ENCODE data around the gene LYPD8.

The LYPD8 gene

DNA sequence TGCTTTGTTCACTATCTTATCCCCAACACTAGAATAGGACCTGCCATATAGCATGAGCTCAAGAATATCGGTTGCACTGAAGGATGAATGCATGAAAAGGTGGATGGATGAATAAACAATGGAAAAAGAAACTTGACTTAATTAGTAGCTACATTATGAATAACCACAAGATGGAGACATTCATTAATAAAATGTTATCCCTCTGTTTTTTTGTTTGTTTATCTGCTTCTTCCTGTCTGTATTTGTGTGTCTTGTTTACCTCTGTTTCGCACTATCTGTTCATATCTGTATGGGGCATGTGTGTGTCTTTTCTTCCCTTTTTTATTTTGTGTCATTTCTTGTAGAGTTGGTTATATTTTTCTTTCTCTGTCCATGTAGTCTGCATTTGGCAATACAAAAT, 51.9 kb downstream of the LYPD8 start:
- DNase-seq (ENCODE audit: low read depth, low spot score): no peak
- H3K27ac ChIP-seq (ENCODE audit: low read length): no peak overlapping the region
- H3K9me3 ChIP-seq (ENCODE audit: control insufficient read depth, insufficient read depth, low read length): peaks cover 11% of the 10 kb centered on the region
- no peaks in the 10 kb centered on the region for H3K36me3 ChIP-seq (ENCODE audit: control insufficient read depth, insufficient read depth, low read length)
- H3K4me3 ChIP-seq (ENCODE audit: low read length): no peak overlapping the region
- no peaks in the 10 kb centered on the region for H3K27me3 ChIP-seq (ENCODE audit: control insufficient read depth, insufficient read depth, low read length)
- no CpG with 5 or more reads among the region's 2 CpGs for WGBS (ENCODE audit: insufficient coverage, insufficient read length)
- no peaks in the 10 kb centered on the region for H3K4me1 ChIP-seq (ENCODE audit: control insufficient read depth, insufficient read depth, low read length)

DNA sequence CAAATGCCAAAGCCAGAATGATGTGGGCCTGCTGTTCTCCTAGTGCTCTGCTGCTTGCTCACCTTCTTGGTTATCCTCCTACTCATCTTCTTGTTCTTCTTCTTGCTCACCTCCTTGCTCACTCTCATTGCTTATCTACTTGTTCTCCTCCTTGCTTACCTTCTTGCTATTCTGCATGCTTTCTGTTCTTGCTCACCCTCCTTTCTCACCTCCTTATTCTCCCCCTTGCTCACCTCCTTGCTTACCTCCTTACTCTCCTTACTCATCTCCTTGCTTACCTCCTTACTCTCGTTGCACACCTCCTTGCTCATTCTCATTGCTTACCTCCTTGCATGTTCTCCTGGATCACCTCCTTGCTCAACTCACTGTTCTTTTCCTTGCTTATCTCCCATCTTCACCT, 52.8 kb downstream of the LYPD8 start, which contains the start of gene OR14I1:
TSS of gene OR14I1 (minus strand) at position 53 of the 400 bp plus-strand sequence.
- peaks cover 11% of the 10 kb centered on the region for H3K9me3 ChIP-seq (ENCODE audit: control insufficient read depth, insufficient read depth, low read length)

DNA sequence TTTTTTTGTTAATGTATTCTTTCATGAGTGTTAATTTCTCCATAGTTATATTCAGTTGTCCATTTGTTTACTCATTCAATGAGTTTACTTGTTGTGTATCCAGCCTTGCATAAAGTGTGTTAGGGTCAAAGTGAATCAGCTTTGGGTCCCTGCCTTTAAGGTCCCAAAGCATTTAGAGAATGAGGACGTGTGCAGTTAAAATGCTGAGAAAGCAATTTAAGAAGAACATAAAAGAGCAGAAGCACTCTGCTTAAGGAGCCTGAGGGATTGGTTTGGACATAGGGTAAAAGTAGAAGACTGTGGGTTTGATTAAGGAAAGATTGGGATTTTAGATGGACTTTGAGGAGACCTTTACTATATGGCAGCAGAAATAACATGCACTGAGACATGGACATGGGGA, 56.5 kb downstream of the LYPD8 start:
- H3K27ac ChIP-seq (ENCODE audit: low read length): no peak overlapping the region
- DNase-seq (ENCODE audit: low read depth, low spot score): no peak
- WGBS (ENCODE audit: insufficient coverage, insufficient read length): no CpG with 5 or more reads among the region's 1 CpG
- no peaks in the 10 kb centered on the region for H3K27me3 ChIP-seq (ENCODE audit: control insufficient read depth, insufficient read depth, low read length)
- no peaks in the 10 kb centered on the region for H3K4me1 ChIP-seq (ENCODE audit: control insufficient read depth, insufficient read depth, low read length)
- no peaks in the 10 kb centered on the region for H3K36me3 ChIP-seq (ENCODE audit: control insufficient read depth, insufficient read depth, low read length)
- H3K4me3 ChIP-seq (ENCODE audit: low read length): no peak overlapping the region
- peaks cover 4% of the 10 kb centered on the region; the same call in 1 of the 2 replicates for H3K9me3 ChIP-seq (ENCODE audit: control insufficient read depth, insufficient read depth, low read length)

More for the DNA sequence above, 52.8 kb downstream of the LYPD8 start, which contains the start of gene OR14I1:
- Histone ChIP-seq H3K36me3 (ENCODE audit: control insufficient read depth, insufficient read depth, low read length) (no peaks in the 10 kb centered on the region), H3K4me3 (ENCODE audit: low read length) (no peak within 1 kb of the TSS), H3K27ac (ENCODE audit: low read length) (no peak within 1 kb of the TSS), H3K27me3 (ENCODE audit: control insufficient read depth, insufficient read depth, low read length) (no peaks in the 10 kb centered on the region), H3K4me1 (ENCODE audit: control insufficient read depth, insufficient read depth, low read length) (no peaks in the 10 kb centered on the region)
- DNase-seq (ENCODE audit: low read depth, low spot score): no peak
- WGBS (ENCODE audit: insufficient coverage, insufficient read length): no CpG with 5 or more reads among the region's 1 CpG

DNA sequence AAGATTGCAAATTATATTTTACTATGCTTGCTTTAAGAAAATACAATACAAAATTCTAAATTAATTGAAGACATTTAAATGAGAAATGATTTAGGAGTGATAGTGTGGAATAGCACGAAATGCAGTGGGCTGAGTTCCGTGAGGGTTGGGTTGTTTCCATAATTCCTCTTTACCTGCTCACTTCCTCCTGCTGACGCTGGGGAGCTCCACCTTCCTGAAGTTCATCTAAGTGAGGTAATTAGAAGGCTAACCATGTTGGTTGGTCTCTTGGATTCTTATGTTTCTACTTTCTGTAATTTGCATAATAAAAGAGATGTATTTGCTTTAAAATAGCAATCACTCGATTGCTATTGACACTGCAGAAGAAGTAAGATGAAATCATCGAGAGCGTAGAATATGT, 57.7 kb downstream of the LYPD8 start:
- Histone ChIP-seq H3K27ac (ENCODE audit: low read length) (no peak overlapping the region), H3K36me3 (ENCODE audit: control insufficient read depth, insufficient read depth, low read length) (no peaks in the 10 kb centered on the region), H3K9me3 (ENCODE audit: control insufficient read depth, insufficient read depth, low read length) (peaks cover 6% of the 10 kb centered on the region), H3K27me3 (ENCODE audit: control insufficient read depth, insufficient read depth, low read length) (no peaks in the 10 kb centered on the region), H3K4me1 (ENCODE audit: control insufficient read depth, insufficient read depth, low read length) (no peaks in the 10 kb centered on the region), H3K4me3 (ENCODE audit: low read length) (no peak overlapping the region)
- no peak for DNase-seq (ENCODE audit: low read depth, low spot score)
- WGBS (ENCODE audit: insufficient coverage, insufficient read length): no CpG with 5 or more reads among the region's 6 CpGs

DNA sequence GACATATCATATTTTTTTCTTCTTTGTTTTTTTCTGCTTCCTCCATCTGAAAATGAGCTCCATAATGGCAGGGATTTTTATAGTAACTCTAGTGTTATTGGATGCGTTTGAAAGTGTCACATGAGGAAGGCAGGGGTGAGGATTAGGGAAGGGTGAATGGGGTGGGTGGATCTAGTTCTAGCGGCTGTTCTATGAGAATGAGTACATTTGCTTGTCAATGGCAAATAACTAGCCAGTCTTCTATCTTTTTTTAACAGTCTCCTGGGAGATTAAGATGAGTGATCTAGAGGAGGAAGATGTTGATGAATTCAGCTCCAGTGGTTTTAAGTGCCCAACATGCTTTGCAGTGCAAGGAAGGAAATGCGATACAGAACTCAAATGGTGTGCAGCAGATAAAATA, 58.8 kb downstream of the LYPD8 start:
- no peaks in the 10 kb centered on the region for H3K4me1 ChIP-seq (ENCODE audit: control insufficient read depth, insufficient read depth, low read length)
- WGBS (ENCODE audit: insufficient coverage, insufficient read length): no CpG with 5 or more reads among the region's 3 CpGs
- no peak for DNase-seq (ENCODE audit: low read depth, low spot score)
- H3K9me3 ChIP-seq (ENCODE audit: control insufficient read depth, insufficient read depth, low read length): peaks cover 3% of the 10 kb centered on the region
- H3K27ac ChIP-seq (ENCODE audit: low read length): no peak overlapping the region
- no peaks in the 10 kb centered on the region for H3K36me3 ChIP-seq (ENCODE audit: control insufficient read depth, insufficient read depth, low read length)
- H3K4me3 ChIP-seq (ENCODE audit: low read length): no peak overlapping the region
- H3K27me3 ChIP-seq (ENCODE audit: control insufficient read depth, insufficient read depth, low read length): no peaks in the 10 kb centered on the region

DNA sequence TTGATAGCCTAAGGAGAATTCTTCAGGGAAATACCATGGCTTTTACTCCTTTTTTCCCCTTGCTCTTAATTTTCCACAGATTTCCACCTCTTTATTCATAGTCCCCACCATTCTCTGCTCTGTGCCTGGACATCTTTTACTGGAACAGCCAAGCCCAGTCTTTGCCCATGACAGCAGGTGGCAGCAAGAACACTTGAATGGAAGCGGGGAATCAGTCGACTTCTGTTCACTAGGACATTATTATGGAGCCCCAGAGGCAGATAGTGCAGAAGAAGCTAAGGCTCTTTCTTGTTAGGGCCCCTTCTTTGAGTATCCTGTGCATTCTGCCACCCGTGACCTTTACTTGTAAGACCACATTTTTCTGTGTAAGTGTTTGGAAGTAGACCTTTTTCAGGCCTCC, 59.3 kb downstream of the LYPD8 start:
- peaks cover 3% of the 10 kb centered on the region for H3K9me3 ChIP-seq (ENCODE audit: control insufficient read depth, insufficient read depth, low read length)
- no peaks in the 10 kb centered on the region for H3K4me1 ChIP-seq (ENCODE audit: control insufficient read depth, insufficient read depth, low read length)
- H3K4me3 ChIP-seq (ENCODE audit: low read length): no peak overlapping the region
- no peaks in the 10 kb centered on the region for H3K36me3 ChIP-seq (ENCODE audit: control insufficient read depth, insufficient read depth, low read length)
- H3K27ac ChIP-seq (ENCODE audit: low read length): no peak overlapping the region
- no peaks in the 10 kb centered on the region for H3K27me3 ChIP-seq (ENCODE audit: control insufficient read depth, insufficient read depth, low read length)
- no peak for DNase-seq (ENCODE audit: low read depth, low spot score)
- no CpG with 5 or more reads among the region's 3 CpGs for WGBS (ENCODE audit: insufficient coverage, insufficient read length)

DNA sequence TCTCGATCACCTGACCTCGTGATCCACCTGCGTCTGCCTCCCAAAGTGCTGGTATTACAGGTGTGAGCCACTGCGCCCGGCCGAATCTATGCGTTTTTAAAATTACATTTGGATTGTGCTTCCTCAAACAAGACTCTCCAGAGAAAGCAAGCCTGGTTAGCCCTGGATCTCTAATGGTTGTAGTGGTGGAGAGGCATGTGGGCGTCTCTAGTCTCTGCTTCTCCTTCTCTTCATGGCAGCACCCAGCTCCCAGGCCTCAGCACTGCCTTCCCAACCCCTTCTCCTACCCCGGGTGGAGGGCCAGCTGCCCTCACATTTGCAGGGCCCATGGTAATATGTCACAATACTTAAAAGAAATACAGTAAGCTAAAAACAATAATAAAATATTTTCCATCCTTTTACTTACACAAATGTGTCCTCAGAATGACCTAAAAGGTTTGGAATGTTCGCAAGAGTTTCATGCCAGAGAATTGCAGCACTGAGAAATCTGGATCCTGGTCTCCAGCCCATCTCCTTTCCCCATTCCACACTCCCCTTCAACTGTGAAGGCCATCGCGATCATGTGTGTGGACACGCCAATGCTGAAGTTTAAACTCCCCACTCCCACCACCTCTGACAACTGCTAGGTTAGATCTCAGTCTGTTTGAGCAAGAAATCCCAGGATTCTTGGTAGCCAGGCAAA, 60.0 kb downstream of the LYPD8 start:
- Histone ChIP-seq H3K9me3 (ENCODE audit: control insufficient read depth, insufficient read depth, low read length) (peaks cover 5% of the 10 kb centered on the region), H3K4me3 (ENCODE audit: low read length) (no peak overlapping the region), H3K27ac (ENCODE audit: low read length) (no peak overlapping the region), H3K36me3 (ENCODE audit: control insufficient read depth, insufficient read depth, low read length) (no peaks in the 10 kb centered on the region), H3K4me1 (ENCODE audit: control insufficient read depth, insufficient read depth, low read length) (no peaks in the 10 kb centered on the region), H3K27me3 (ENCODE audit: control insufficient read depth, insufficient read depth, low read length) (no peaks in the 10 kb centered on the region)
- no peak for DNase-seq (ENCODE audit: low read depth, low spot score)
- WGBS (ENCODE audit: insufficient coverage, insufficient read length): no CpG with 5 or more reads among the region's 13 CpGs

DNA sequence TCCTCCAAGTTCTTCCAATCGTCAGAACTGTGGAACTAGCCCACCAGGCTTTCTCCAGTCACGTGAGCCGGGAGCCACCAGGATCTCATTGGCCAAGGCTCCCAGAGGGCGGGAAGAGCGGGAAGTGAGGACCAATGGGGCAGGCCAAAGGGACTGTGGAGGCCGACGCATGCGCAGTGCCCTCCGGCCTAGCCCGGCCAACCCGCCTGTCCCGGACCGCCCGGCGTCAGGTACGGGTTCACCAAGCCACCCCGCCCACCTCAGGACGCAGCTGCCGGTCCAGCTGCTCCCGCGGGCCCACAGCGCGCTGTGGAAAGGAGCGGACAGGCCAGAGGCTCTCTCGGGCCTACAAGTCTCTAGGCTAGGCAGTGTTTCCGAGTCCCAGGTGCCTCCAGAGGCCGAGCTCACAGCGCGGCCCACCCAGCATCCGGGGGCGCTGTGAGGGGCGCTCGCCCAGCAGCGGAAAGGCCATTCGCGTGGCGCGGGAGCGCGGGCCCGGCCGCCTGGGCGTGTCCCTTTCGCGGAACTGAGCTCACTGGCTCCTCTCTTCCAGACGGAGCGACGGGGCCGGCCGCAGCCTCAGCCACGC, 63.9 kb downstream of the LYPD8 start:
- Histone ChIP-seq H3K4me3 (ENCODE audit: low read length) (no peak overlapping the region), H3K4me1 (ENCODE audit: control insufficient read depth, insufficient read depth, low read length) (no peaks in the 10 kb centered on the region), H3K27me3 (ENCODE audit: control insufficient read depth, insufficient read depth, low read length) (no peaks in the 10 kb centered on the region), H3K9me3 (ENCODE audit: control insufficient read depth, insufficient read depth, low read length) (peaks cover 6% of the 10 kb centered on the region), H3K36me3 (ENCODE audit: control insufficient read depth, insufficient read depth, low read length) (no peaks in the 10 kb centered on the region), H3K27ac (ENCODE audit: low read length) (no peak overlapping the region)
- no CpG with 5 or more reads among the region's 51 CpGs for WGBS (ENCODE audit: insufficient coverage, insufficient read length)
- no peak for DNase-seq (ENCODE audit: low read depth, low spot score)
